PC-9 (cell line): Measurements from ENCODE around the gene PPP2R2C.

Experiments
- CTCF ChIP-seq: fragments of 200-600 bp; sonication (generic); conservative IDR thresholded peaks from 2 replicates; pipeline ENCODE4 v1.6.1; 2017; ENCODE audit warnings: mixed run types, antibody characterized with exemption, mild to moderate bottlenecking, moderate library complexity
- EZH2 ChIP-seq: fragments of 200-600 bp; sonication (generic); IDR thresholded peaks from 2 replicates; pipeline ENCODE4 v1.8.0; 2017; ENCODE audit warnings: antibody characterized with exemption, low read depth

- TF ChIP-seq CTCF (no peak), EZH2 (no peak)
These were observed 155.9 kb downstream of the PPP2R2C start for GRCh38 chr4:6316461-6317003.
